ENCODE measurements around the gene THOC7. TPM values are rescaled to one million over a fixed set of nuclear protein-coding genes. Genes with fewer than 3 reads are reported as not detected.

The THOC7 gene
- total RNA-seq, 4 donors from 2014 or later = 37.1 to 46.8 (median 44.9) TPM

- DNase-seq (ENCODE audit: low spot score in 2 of 2) = no peak
- TF ChIP-seq, protein P1, sequence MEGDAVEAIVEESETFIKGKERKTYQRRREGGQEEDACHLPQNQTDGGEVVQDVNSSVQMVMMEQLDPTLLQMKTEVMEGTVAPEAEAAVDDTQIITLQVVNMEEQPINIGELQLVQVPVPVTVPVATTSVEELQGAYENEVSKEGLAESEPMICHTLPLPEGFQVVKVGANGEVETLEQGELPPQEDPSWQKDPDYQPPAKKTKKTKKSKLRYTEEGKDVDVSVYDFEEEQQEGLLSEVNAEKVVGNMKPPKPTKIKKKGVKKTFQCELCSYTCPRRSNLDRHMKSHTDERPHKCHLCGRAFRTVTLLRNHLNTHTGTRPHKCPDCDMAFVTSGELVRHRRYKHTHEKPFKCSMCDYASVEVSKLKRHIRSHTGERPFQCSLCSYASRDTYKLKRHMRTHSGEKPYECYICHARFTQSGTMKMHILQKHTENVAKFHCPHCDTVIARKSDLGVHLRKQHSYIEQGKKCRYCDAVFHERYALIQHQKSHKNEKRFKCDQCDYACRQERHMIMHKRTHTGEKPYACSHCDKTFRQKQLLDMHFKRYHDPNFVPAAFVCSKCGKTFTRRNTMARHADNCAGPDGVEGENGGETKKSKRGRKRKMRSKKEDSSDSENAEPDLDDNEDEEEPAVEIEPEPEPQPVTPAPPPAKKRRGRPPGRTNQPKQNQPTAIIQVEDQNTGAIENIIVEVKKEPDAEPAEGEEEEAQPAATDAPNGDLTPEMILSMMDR (IDR thresholded peaks at IDR 0.05) = no peak
- intact Hi-C loops (cut with DNase I; ENCODE audit: low total_unique reads) = no loop called here
- H3K4me3 ChIP-seq (ENCODE audit: low read depth, poor library complexity, severe bottlenecking) = no peak overlapping the region
- 43 to 52% methylated on average over 5 of the region's 5 CpGs for WGBS, 2 donors
Measured at GRCh38 chr3:63800097-63800496, 63.5 kb downstream of the THOC7 start.

- no peak for DNase-seq (ENCODE audit: low spot score in 2 of 2)
- 83 to 86% methylated on average over 2 of the region's 2 CpGs for WGBS, 2 donors
- intact Hi-C loops (cut with DNase I; ENCODE audit: low total_unique reads) = no loop called here
- TF ChIP-seq, protein P1 (IDR thresholded peaks at IDR 0.05) = no peak
- TF ChIP-seq POLR2A (IDR thresholded peaks at IDR 0.05) = no peak
- H3K4me3 ChIP-seq (ENCODE audit: low read depth, poor library complexity, severe bottlenecking) = no peak overlapping the region
Measured at GRCh38 chr3:63798949-63799348, 64.7 kb downstream of the THOC7 start.

GRCh38 chr3:63798544-63798943 is 65.1 kb downstream of the THOC7 start:
- TF ChIP-seq, protein P1 (IDR thresholded peaks at IDR 0.05) = no peak
- no peak for TF ChIP-seq POLR2A (IDR thresholded peaks at IDR 0.05)
- WGBS, 2 donors = 92 to 94% methylated on average over 2 of the region's 2 CpGs
- no peak for DNase-seq (ENCODE audit: low spot score in 2 of 2)
- intact Hi-C loops (cut with DNase I; ENCODE audit: low total_unique reads) = no loop called here
- H3K4me3 ChIP-seq (ENCODE audit: low read depth, poor library complexity, severe bottlenecking) = no peak overlapping the region

GRCh38 chr3:63795438-63795837 is 68.2 kb downstream of the THOC7 start:
- intact Hi-C loops (cut with DNase I; ENCODE audit: low total_unique reads) = no loop called here
- TF ChIP-seq, protein P1 (IDR thresholded peaks at IDR 0.05) = no peak
- TF ChIP-seq POLR2A (IDR thresholded peaks at IDR 0.05) = no peak
- DNase-seq (ENCODE audit: low spot score in 2 of 2) = no peak
- WGBS, 2 donors = 34 to 38% methylated on average over 6 of the region's 6 CpGs
- no peak overlapping the region for H3K4me3 ChIP-seq (ENCODE audit: low read depth, poor library complexity, severe bottlenecking)

GRCh38 chr3:63791974-63792373 is 71.6 kb downstream of the THOC7 start:
- intact Hi-C loops (cut with DNase I; ENCODE audit: low total_unique reads) = no loop called here
- WGBS, 2 donors = 2 to 3% methylated on average over 1 of the region's 1 CpG
- TF ChIP-seq POLR2A (IDR thresholded peaks at IDR 0.05) = no peak
- TF ChIP-seq, protein P1 (IDR thresholded peaks at IDR 0.05) = no peak
- H3K4me3 ChIP-seq (ENCODE audit: low read depth, poor library complexity, severe bottlenecking) = no peak overlapping the region
- DNase-seq (ENCODE audit: low spot score in 2 of 2) = no peak

Other genes with a start within 250 kb of the THOC7 start
- not detected for gene SNTN, start 211.1 kb downstream of the THOC7 start, total RNA-seq
- not detected for gene C3orf49, start 44.5 kb downstream of the THOC7 start, total RNA-seq
- 10 to 100 TPM; 21.4 to 88.6 (median 36.1) TPM for gene ATXN7, start 62 bp upstream of the THOC7 start, total RNA-seq
- not detected for gene SCAANT1, start 48.6 kb upstream of the THOC7 start, total RNA-seq
- 10 to 100 TPM; 61.6 to 81.2 (median 67.1) TPM for gene PSMD6, start 159.7 kb upstream of the THOC7 start, total RNA-seq

All from lower leg skin (tissue), 4 donors.